Choroid plexus epithelial cell (primary cell): ENCODE data around the gene DISP2.
A peak's percentile ranks its signal among the peaks of the same experiment; 100 is the strongest.

Experiments used
- DNase-seq: peaks from one replicate; pipeline ENCODE4 v3.0.0-alpha.2; 2010; ENCODE audit warnings: low read depth
- H3K4me3 ChIP-seq: 2 replicates; pipeline ENCODE4 v1.5.1; 2011; ENCODE audit warnings: low read depth, mild to moderate bottlenecking, control low read depth, low read length, moderate library complexity
- TF ChIP-seq, protein P1 (sequence below): conservative IDR thresholded peaks from 2 replicates; pipeline ENCODE4 v1.5.1; 2011; ENCODE audit warnings: low read depth, mild to moderate bottlenecking, control low read depth, inconsistent platforms, low read length, moderate library complexity

The DISP2 gene

DNA sequence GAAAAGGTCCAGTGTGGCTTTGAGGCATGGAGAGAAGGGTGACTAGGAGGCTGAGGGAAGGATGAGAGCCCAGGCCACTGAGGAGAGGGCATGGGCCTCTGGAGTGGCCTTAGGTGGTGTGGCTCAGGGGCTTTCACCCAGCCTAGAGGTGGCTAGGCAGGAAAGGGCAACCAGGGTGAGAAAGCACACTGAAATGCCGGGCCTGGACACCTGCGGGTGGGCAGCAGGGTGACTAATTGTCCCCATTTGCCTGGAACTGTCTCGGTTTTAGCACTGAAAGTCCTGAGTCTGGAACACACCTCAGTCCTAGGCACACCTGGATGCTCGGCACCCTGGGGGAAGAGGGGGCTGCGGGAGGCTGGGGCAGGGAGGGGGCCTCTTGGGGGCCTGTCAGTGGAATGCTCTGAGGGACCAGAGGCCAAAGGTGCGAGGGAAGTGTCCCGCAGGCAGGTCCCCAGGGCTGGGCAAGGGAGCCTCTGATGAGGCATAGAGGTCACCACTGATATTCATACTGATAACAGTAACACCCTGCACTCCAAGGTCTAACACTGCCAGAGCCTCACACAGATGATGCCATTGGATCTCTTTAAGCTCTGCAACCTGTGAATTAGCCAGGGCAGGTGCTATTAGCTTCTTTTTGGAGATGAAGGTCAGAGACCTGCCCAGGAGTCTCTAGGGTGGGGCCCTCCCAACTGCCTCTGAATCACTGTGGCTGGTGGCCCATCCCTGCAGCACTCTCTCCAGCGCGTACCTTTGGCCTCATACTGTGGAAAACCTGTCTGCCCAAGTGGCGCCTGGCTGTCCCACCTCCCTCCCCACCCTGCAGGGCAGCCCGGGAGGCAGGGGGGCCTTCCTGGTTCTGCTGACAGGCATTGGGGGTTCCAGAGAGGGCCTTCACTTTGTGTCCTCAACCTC lies 10.2 kb upstream of the DISP2 start:
- H3K4me3 ChIP-seq, result no peak overlapping the region
- TF ChIP-seq, protein P1, sequence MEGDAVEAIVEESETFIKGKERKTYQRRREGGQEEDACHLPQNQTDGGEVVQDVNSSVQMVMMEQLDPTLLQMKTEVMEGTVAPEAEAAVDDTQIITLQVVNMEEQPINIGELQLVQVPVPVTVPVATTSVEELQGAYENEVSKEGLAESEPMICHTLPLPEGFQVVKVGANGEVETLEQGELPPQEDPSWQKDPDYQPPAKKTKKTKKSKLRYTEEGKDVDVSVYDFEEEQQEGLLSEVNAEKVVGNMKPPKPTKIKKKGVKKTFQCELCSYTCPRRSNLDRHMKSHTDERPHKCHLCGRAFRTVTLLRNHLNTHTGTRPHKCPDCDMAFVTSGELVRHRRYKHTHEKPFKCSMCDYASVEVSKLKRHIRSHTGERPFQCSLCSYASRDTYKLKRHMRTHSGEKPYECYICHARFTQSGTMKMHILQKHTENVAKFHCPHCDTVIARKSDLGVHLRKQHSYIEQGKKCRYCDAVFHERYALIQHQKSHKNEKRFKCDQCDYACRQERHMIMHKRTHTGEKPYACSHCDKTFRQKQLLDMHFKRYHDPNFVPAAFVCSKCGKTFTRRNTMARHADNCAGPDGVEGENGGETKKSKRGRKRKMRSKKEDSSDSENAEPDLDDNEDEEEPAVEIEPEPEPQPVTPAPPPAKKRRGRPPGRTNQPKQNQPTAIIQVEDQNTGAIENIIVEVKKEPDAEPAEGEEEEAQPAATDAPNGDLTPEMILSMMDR, result no peak
- DNase-seq, result no peak

DNA sequence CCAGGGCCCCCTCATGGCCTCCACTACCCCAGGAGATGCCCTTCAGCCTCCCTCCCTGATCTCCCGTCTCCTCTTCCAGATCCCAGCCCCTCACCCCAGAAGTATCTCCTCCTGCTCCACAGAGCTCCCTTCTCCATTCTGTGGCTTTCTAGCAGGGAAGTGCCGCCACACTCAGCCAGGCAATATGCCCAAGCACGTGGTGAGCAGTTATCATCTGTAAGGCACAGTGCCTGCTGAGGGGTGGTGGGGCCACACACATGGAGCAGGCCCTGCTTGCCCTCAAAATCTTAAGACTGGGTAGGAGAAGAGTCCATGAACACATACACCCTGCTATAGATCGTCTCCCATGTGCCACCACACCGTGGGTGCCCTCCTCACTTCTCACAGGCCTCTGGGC lies 9.5 kb upstream of the DISP2 start:
- TF ChIP-seq, protein P1, result no peak

DNA sequence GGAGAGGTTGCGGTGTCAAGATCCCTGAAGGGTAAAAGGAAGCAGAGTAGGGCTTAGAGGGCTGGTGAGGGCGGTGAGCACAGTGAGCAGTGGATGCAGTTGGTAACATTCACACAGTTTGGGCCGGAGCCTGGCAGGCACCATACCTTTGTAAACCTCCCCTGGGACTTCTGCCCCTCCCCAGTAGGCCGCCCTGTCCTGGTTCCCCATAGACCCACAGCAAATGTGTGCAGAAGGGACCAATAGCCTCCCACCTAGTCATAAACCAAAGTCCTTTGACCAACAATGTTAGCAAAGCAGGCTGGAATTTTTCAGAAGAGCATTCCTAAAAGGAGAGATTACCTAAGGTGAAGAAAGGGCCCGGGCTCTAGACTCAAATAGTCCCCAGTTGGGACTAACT lies 8.9 kb upstream of the DISP2 start:
- no peak overlapping the region for H3K4me3 ChIP-seq
- DNase-seq, result no peak
- TF ChIP-seq, protein P1, result no peak

More for the DNA sequence above, 9.5 kb upstream of the DISP2 start:
- no peak overlapping the region for H3K4me3 ChIP-seq
- DNase-seq, result no peak

DNA sequence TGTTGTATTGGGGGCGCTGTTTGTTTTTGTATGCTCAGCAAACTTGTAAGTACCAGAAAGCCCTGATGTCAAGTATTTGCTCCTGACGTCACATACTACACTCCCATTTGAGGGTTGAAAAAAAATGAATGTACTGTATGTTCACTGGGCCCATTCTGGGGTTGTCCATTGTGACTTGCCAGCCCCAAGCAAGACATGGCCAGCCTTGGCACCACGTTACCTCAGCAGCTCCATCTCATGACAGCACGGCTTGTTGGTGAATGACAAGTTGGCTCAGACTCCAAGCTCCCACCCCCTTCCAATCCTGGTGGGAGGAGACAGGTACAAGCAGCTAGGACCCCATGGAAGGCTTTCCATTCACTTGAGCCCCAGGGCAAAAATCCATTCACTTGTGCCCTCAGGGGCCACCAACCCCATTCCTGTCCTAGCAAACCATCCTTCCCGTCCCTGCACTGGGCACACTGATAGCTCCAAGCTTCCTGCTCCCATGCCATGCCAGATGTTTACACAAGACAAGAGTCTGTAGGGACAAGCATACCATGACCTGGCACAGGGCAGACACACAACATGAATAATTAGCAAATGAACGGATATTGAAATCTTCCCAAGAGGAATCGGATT lies 5.6 kb upstream of the DISP2 start:
- no peak overlapping the region for H3K4me3 ChIP-seq
- DNase-seq, result no peak
- TF ChIP-seq, protein P1, result no peak

DNA sequence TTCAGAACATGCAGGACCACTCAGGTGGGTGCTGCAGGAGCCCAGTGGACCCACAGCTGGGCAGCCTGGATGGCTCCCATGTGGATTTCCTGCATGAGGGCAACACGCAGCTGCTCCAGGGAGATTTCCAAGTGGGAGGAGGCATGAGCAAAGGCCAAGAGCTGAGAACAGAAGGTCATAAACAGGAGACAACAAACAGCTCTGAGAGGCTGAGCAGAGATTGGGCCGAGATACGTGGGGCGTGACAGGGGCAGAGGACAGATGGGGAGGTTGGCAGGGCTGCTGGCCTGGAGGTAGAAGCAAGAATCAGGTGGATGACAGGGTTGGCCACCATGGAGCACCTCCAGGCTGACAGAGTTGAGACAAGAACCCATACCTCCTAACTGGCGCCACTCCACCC lies 4.3 kb upstream of the DISP2 start:
- TF ChIP-seq, protein P1, result no peak
- H3K4me3 ChIP-seq, result no peak overlapping the region
- no peak for DNase-seq

DNA sequence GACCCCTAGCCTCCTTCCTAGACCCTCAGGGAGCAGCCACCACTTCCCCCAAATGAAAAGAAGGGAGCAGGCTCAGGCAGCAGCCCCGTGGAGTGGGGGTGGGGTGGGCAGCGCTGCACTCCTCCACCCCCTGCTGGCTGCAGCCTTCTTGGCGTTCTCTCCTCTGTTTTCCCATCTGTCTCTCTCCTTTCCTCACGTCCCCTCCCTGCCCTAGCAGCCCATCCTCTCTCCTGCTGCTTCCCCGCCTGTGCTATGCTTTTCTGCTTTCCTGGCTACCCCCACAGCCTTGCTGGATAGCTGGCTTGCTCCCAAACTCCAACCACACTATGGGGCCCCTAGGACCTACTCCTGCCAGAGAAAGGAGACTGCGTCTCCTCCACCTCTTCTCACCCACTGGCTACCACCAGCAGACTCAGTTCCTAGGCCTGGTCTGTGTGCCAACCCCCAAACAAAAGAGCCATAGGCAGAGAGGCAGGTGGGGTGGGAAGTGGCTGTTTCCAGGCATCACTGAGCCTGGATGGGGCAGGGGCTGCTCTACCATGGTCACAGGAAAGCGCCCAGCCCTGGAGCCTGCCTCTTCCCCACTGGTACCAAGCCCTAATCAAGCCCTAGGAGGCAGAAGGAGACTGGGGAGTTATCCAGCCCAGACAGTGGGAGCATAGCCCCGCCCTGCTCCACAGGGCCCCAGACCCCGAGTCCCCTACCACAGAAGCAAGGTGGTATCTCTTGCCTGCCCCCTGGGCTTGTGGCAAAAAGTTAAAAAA lies 3.4 kb upstream of the DISP2 start:
- H3K4me3 ChIP-seq, result no peak overlapping the region
- peak; percentile 72 for DNase-seq
- TF ChIP-seq, protein P1, result peak; percentile 71
